Endodermal cell (in vitro differentiated cells): ENCODE measurements around the gene NCMAP. TPM values are rescaled to one million over a fixed set of nuclear protein-coding genes. Genes with fewer than 3 reads are reported as not detected.

Experiments
- DNase-seq: peaks from one replicate; pipeline ENCODE4 v3.0.0-alpha.2; 2017
- H3K27ac ChIP-seq: 2 replicates; pipeline ENCODE4 v1.5.1; 2013; ENCODE audit warnings: mild to moderate bottlenecking, low read depth, low read length, moderate library complexity
- H3K27me3 ChIP-seq: 2 replicates; pipeline ENCODE4 v1.6.1; 2013; ENCODE audit warnings: mild to moderate bottlenecking, low read length, moderate library complexity; ENCODE audit not compliant: insufficient read depth, control insufficient read depth, poor library complexity, severe bottlenecking
- H3K36me3 ChIP-seq: 2 replicates; pipeline ENCODE4 v1.7.0; 2013; ENCODE audit warnings: mild to moderate bottlenecking, low read length, moderate library complexity; ENCODE audit not compliant: control insufficient read depth, insufficient read depth
- H3K4me1 ChIP-seq: one replicate; pipeline ENCODE4 v1.7.0; 2013; ENCODE audit warnings: low read length; ENCODE audit not compliant: control insufficient read depth, insufficient read depth
- H3K4me3 ChIP-seq: 2 replicates; pipeline ENCODE4 v1.5.1; 2013; ENCODE audit warnings: mild to moderate bottlenecking, low read length, moderate library complexity
- H3K9ac ChIP-seq: 2 replicates; pipeline ENCODE4 v1.6.1; 2013; ENCODE audit warnings: mild to moderate bottlenecking, low read length, moderate library complexity; ENCODE audit not compliant: poor library complexity, severe bottlenecking; ENCODE audit errors: extremely low read depth
- H3K9me3 ChIP-seq: 2 replicates; pipeline ENCODE4 v1.6.1; 2013; ENCODE audit warnings: mild to moderate bottlenecking, low read length, moderate library complexity; ENCODE audit not compliant: control insufficient read depth
- H3K27ac Mint-ChIP-seq: 2 replicates; pipeline ENCODE4 v1.8.0; 2020; ENCODE audit warnings: mixed read lengths
- H3K27me3 Mint-ChIP-seq: 2 replicates; pipeline ENCODE4 v1.8.0; 2021; ENCODE audit warnings: mild to moderate bottlenecking, mixed read lengths; ENCODE audit not compliant: insufficient read depth
- H3K36me3 Mint-ChIP-seq: 2 replicates; pipeline ENCODE4 v1.8.0; 2020; ENCODE audit warnings: low read depth, mixed read lengths
- H3K4me1 Mint-ChIP-seq: 2 replicates; pipeline ENCODE4 v1.8.0; 2020; ENCODE audit warnings: mixed read lengths
- H3K4me3 Mint-ChIP-seq: 2 replicates; pipeline ENCODE4 v1.8.0; 2020; ENCODE audit warnings: mild to moderate bottlenecking, moderate library complexity, mixed read lengths
- H3K9me3 Mint-ChIP-seq: 2 replicates; pipeline ENCODE4 v1.8.0; 2020; ENCODE audit warnings: mild to moderate bottlenecking, mixed read lengths
- WGBS, 2 experiments: methylation state at CpG; one replicate each; pipeline versions ENCODE4 v1.1.5 to v1.1.7; 2013; ENCODE audit warnings: missing lambda C conversion rate in 2 of 2, mixed read lengths in 1 of 2; ENCODE audit not compliant: insufficient coverage in 1 of 2, insufficient read length in 1 of 2; 5-methylcytosine and 5-hydroxymethylcytosine counted together
- total RNA-seq, 2 donors: library from RNA; stranded (reverse); fragmentation: NEBNext Ultra II Directional in 1 of 2; extraction: Animal tissue kit (Norgen Biotek cat#: 25700) in 1 of 2; gene quantifications; 2 replicates in 1 of 2; 3 replicates in 1 of 2; pipeline ENCODE4 v1.2.1, GENCODE V29; 2021
- TF ChIP-seq, protein P1 (sequence below): fragments of 200-600 bp; sonication (generic); conservative IDR thresholded peaks from 2 replicates; pipeline ENCODE4 v1.5.0; 2021; ENCODE audit warnings: antibody characterized with exemption, mild to moderate bottlenecking

Gene NCMAP
- total RNA-seq, 2 donors from 2014 or later: 0.15 to 0.42 TPM

DNA sequence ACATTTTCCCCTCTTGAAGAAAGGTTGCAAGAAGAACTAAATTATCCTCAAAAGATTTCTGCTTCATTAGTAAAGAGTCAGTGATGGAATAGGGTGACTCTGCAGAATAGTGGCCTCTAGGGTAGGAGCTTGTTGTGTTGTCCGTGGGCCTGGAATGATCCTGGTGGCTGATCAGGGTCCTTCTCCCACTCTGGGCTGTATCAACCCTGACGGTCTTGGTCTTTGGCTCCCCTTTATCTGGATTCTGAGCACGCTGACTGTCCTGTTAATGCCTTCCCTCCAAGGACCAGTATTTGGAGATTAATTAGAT, 50.4 kb downstream of the NCMAP start:
- no peaks in the 10 kb centered on the region for H3K9me3 Mint-ChIP-seq
- H3K4me3 ChIP-seq: no peak overlapping the region
- no peak overlapping the region for H3K9ac ChIP-seq
- H3K27me3 ChIP-seq: no peaks in the 10 kb centered on the region
- no peaks in the 10 kb centered on the region for H3K9me3 ChIP-seq
- H3K27me3 Mint-ChIP-seq: peaks cover 7% of the 10 kb centered on the region
- no peaks in the 10 kb centered on the region for H3K36me3 ChIP-seq
- H3K4me1 Mint-ChIP-seq: peaks cover 13% of the 10 kb centered on the region
- H3K4me3 Mint-ChIP-seq: no peak overlapping the region
- no peak overlapping the region for H3K27ac Mint-ChIP-seq
- H3K27ac ChIP-seq: no peak overlapping the region
- peak; percentile 33 for DNase-seq
- peaks cover 8% of the 10 kb centered on the region for H3K4me1 ChIP-seq
- TF ChIP-seq, protein P1, sequence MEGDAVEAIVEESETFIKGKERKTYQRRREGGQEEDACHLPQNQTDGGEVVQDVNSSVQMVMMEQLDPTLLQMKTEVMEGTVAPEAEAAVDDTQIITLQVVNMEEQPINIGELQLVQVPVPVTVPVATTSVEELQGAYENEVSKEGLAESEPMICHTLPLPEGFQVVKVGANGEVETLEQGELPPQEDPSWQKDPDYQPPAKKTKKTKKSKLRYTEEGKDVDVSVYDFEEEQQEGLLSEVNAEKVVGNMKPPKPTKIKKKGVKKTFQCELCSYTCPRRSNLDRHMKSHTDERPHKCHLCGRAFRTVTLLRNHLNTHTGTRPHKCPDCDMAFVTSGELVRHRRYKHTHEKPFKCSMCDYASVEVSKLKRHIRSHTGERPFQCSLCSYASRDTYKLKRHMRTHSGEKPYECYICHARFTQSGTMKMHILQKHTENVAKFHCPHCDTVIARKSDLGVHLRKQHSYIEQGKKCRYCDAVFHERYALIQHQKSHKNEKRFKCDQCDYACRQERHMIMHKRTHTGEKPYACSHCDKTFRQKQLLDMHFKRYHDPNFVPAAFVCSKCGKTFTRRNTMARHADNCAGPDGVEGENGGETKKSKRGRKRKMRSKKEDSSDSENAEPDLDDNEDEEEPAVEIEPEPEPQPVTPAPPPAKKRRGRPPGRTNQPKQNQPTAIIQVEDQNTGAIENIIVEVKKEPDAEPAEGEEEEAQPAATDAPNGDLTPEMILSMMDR: no peak
- H3K36me3 Mint-ChIP-seq: no peaks in the 10 kb centered on the region
- 80 to 87% methylated on average over 3 of the region's 3 CpGs for WGBS, 2 experiments

DNA sequence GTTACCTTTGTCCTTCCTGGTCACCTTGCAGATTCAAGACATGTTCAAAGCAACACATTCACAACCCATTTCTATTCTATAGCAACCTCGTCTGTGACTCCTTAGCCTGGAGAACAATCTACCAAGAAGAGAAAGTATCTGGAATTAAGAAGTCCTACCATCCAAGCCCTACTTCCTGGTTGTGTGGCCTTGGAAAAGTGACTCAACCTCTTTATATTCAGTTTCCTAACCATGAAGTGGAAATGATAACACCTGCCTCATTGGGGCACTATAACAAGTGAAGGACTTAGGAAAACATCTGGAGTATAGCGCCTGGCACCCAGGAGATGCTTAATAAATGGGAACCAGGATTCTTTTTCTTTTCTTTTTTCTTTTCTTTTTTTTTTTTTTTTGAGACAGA, 50.7 kb downstream of the NCMAP start:
- no peak for DNase-seq
- peaks cover 7% of the 10 kb centered on the region for H3K27me3 Mint-ChIP-seq
- Histone ChIP-seq H3K9ac (no peak overlapping the region), H3K27me3 (no peaks in the 10 kb centered on the region), H3K27ac (no peak overlapping the region), H3K4me3 (no peak overlapping the region), H3K36me3 (no peaks in the 10 kb centered on the region), H3K9me3 (no peaks in the 10 kb centered on the region), H3K4me1 (peaks cover 8% of the 10 kb centered on the region)
- H3K9me3 Mint-ChIP-seq: no peaks in the 10 kb centered on the region
- H3K36me3 Mint-ChIP-seq: no peaks in the 10 kb centered on the region
- H3K4me3 Mint-ChIP-seq: no peak overlapping the region
- peaks cover 13% of the 10 kb centered on the region for H3K4me1 Mint-ChIP-seq
- H3K27ac Mint-ChIP-seq: no peak overlapping the region
- 92% methylated on average over 2 of the region's 2 CpGs; no CpG with 5 or more reads in 1 of the 2 experiments for WGBS, 2 experiments
- TF ChIP-seq, protein P1: no peak

DNA sequence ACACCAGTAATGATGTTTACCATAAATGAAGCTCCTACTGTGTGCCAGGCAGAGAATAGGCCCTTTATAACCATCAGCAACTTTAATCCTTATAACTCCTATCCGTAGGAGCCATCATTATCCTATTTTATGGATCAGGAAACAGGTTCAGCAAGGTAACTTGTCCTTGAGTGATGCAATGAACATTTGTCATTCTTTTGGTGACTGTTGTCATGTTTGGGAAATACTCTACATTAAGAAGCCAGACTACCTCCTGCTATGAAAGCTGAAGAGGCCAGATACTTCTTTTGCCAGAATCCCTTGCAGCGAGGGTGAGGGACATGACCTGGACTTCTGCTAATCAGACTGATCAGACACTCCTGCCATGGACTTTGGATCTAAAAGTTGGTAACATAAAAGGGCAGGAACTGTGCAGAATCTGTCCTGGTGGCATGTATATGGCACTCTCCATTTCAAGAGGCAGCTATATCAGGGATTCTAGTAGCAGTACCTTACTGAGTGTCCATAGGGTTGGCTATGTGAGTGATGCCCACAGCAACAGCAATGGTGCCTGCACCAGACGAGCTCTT, 54.1 kb downstream of the NCMAP start:
- Histone ChIP-seq H3K36me3 (no peaks in the 10 kb centered on the region), H3K9ac (no peak overlapping the region), H3K9me3 (no peaks in the 10 kb centered on the region), H3K27me3 (no peaks in the 10 kb centered on the region), H3K4me1 (peaks cover 8% of the 10 kb centered on the region), H3K4me3 (no peak overlapping the region), H3K27ac (no peak overlapping the region)
- Mint-ChIP-seq H3K27me3 (peaks cover 7% of the 10 kb centered on the region), H3K4me1 (peaks cover 13% of the 10 kb centered on the region), H3K36me3 (no peaks in the 10 kb centered on the region), H3K27ac (no peak overlapping the region), H3K9me3 (no peaks in the 10 kb centered on the region), H3K4me3 (no peak overlapping the region)
- 80 to 92% methylated on average over 2 to 3 of the region's 3 CpGs for WGBS, 2 experiments
- DNase-seq: peak; percentile 23
- TF ChIP-seq, protein P1: no peak
